Measurements from ENCODE around the gene SLC27A6.

SLC27A6 gene

GRCh38 chr5:129061849-129062248 lies 96.6 kb downstream of the SLC27A6 start:
- no peak for TF ChIP-seq CTCF (IDR thresholded peaks at IDR 0.05; ENCODE audit: low read depth, low read length, missing control alignments)

GRCh38 chr5:129063483-129064113 lies 98.3 kb downstream of the SLC27A6 start:
- Histone ChIP-seq H3K4me3 (ENCODE audit: low read depth, low read length) (no peak overlapping the region), H3K36me3 (replicated peaks) (no peaks in the 10 kb centered on the region), H3K27me3 (replicated peaks) (no peaks in the 10 kb centered on the region), H3K27ac (no peak overlapping the region)
- no peak for TF ChIP-seq CTCF (IDR thresholded peaks at IDR 0.05; ENCODE audit: low read depth, low read length, missing control alignments)
- no peak for DNase-seq
- in situ Hi-C loops (cut with HindIII; ENCODE audit: low pct_ligation_motif_present, low sequenced_read_pairs) = no loop called here

More at GRCh38 chr5:129061849-129062248, 96.6 kb downstream of the SLC27A6 start:
- no peak for DNase-seq
- in situ Hi-C loops (cut with HindIII; ENCODE audit: low pct_ligation_motif_present, low sequenced_read_pairs) = no loop called here
- H3K27ac ChIP-seq = no peak overlapping the region
- H3K27me3 ChIP-seq (replicated peaks) = no peaks in the 10 kb centered on the region
- H3K36me3 ChIP-seq (replicated peaks) = no peaks in the 10 kb centered on the region
- no peak overlapping the region for H3K4me3 ChIP-seq (ENCODE audit: low read depth, low read length)

- TF ChIP-seq CTCF (IDR thresholded peaks at IDR 0.05; ENCODE audit: low read depth, low read length, missing control alignments) = no peak
- no peak for DNase-seq
- Histone ChIP-seq H3K27ac (no peak overlapping the region), H3K4me3 (ENCODE audit: low read depth, low read length) (no peak overlapping the region), H3K27me3 (replicated peaks) (no peaks in the 10 kb centered on the region), H3K36me3 (replicated peaks) (no peaks in the 10 kb centered on the region)
- in situ Hi-C loops (cut with HindIII; ENCODE audit: low pct_ligation_motif_present, low sequenced_read_pairs) = no loop called here
These were observed 100.4 kb downstream of the SLC27A6 start for GRCh38 chr5:129065721-129066120.

- no peaks in the 10 kb centered on the region for H3K27me3 ChIP-seq (replicated peaks)
- in situ Hi-C loops (cut with HindIII; ENCODE audit: low pct_ligation_motif_present, low sequenced_read_pairs) = no loop called here
- no peak overlapping the region for H3K4me3 ChIP-seq (ENCODE audit: low read depth, low read length)
- no peak for DNase-seq
- no peak for TF ChIP-seq CTCF (IDR thresholded peaks at IDR 0.05; ENCODE audit: low read depth, low read length, missing control alignments)
- H3K27ac ChIP-seq = no peak overlapping the region
- no peaks in the 10 kb centered on the region for H3K36me3 ChIP-seq (replicated peaks)
These were observed 102.5 kb downstream of the SLC27A6 start for GRCh38 chr5:129067745-129068144.

GRCh38 chr5:129069292-129069691 lies 104.0 kb downstream of the SLC27A6 start:
- in situ Hi-C loops (cut with HindIII; ENCODE audit: low pct_ligation_motif_present, low sequenced_read_pairs) = no loop called here
- Histone ChIP-seq H3K27me3 (replicated peaks) (no peaks in the 10 kb centered on the region), H3K4me3 (ENCODE audit: low read depth, low read length) (no peak overlapping the region), H3K27ac (no peak overlapping the region), H3K36me3 (replicated peaks) (no peaks in the 10 kb centered on the region)
- DNase-seq = no peak
- TF ChIP-seq CTCF (IDR thresholded peaks at IDR 0.05; ENCODE audit: low read depth, low read length, missing control alignments) = no peak

- Histone ChIP-seq H3K27me3 (replicated peaks) (no peaks in the 10 kb centered on the region), H3K4me3 (ENCODE audit: low read depth, low read length) (no peak overlapping the region), H3K27ac (no peak overlapping the region), H3K36me3 (replicated peaks) (no peaks in the 10 kb centered on the region)
- no peak for TF ChIP-seq CTCF (IDR thresholded peaks at IDR 0.05; ENCODE audit: low read depth, low read length, missing control alignments)
- no peak for DNase-seq
- in situ Hi-C loops (cut with HindIII; ENCODE audit: low pct_ligation_motif_present, low sequenced_read_pairs) = no loop called here
These were observed 107.8 kb downstream of the SLC27A6 start for GRCh38 chr5:129073111-129073510.

All from brain microvascular endothelial cell (primary cell).